Caco-2 (cell line): ENCODE data around the gene OXCT1. TPM values are rescaled to one million over a fixed set of nuclear protein-coding genes. Genes with fewer than 3 reads are reported as not detected.

Experiments used
- BruUV-seq: library from RNA; stranded (reverse); fragments of 400-500 nt; replicated peaks from 2 replicates; lab custom pipeline; 2021; lab: Mats Ljungman, UMichigan
- CTCF ChIA-PET: fragments of 300-600 bp; sonication (Branson Sonifier 250); formaldehyde crosslinking; loops from one replicate; lab custom pipeline; 2022; ENCODE audit warnings: antibody characterized with exemption; lab: Charles Lee
- POLR2A ChIA-PET: fragments of 300-600 bp; sonication (Branson Sonifier 250); formaldehyde crosslinking; loops from one replicate; lab custom pipeline; 2022; ENCODE audit warnings: antibody characterized with exemption; lab: Charles Lee
- DNase-seq, 2 experiments: peaks; one replicate each; pipeline versions ENCODE4 v3.0.0 to v3.0.0-alpha.2; 2020 to 2022
- H3K27me3 ChIP-seq: replicated peaks from 2 replicates; pipeline ENCODE4 v1.6.0; 2011; ENCODE audit warnings: low read length; ENCODE audit not compliant: control insufficient read depth, insufficient read depth
- H3K36me3 ChIP-seq: 2 replicates; pipeline ENCODE4 v1.5.1; 2011; ENCODE audit warnings: low read length; ENCODE audit not compliant: control insufficient read depth, insufficient read depth
- H3K4me1 ChIP-seq: fragments of 250-450 bp; sonication (Bioruptor Pico); 2 replicates; pipeline ENCODE4 v1.5.1; 2020; ENCODE audit warnings: mild to moderate bottlenecking
- H3K4me3 ChIP-seq: 2 replicates; pipeline ENCODE4 v1.5.1; 2011; ENCODE audit warnings: low read depth, mild to moderate bottlenecking, control low read depth, low read length
- H3K9me3 ChIP-seq: fragments of 250-450 bp; sonication (Bioruptor Pico); 2 replicates; pipeline ENCODE4 v1.5.1; 2020; ENCODE audit warnings: mild to moderate bottlenecking, moderate library complexity
- H3K27ac Mint-ChIP-seq: one replicate; pipeline ENCODE4 v1.8.0; 2022; ENCODE audit warnings: mixed read lengths; ENCODE audit not compliant: unreplicated experiment
- H3K27me3 Mint-ChIP-seq: one replicate; pipeline ENCODE4 v1.8.0; 2022; ENCODE audit warnings: mixed read lengths; ENCODE audit not compliant: insufficient read depth, unreplicated experiment
- H3K36me3 Mint-ChIP-seq: one replicate; pipeline ENCODE4 v1.8.0; 2022; ENCODE audit warnings: mild to moderate bottlenecking, mixed read lengths; ENCODE audit not compliant: insufficient read depth, unreplicated experiment
- H3K4me1 Mint-ChIP-seq: one replicate; pipeline ENCODE4 v1.8.0; 2022; ENCODE audit warnings: low read depth, mixed read lengths; ENCODE audit not compliant: unreplicated experiment
- H3K4me3 Mint-ChIP-seq: one replicate; pipeline ENCODE4 v1.8.0; 2022; ENCODE audit warnings: mild to moderate bottlenecking, moderate library complexity, mixed read lengths; ENCODE audit not compliant: unreplicated experiment
- H3K9me3 Mint-ChIP-seq: one replicate; pipeline ENCODE4 v1.8.0; 2022; ENCODE audit warnings: mixed read lengths; ENCODE audit not compliant: unreplicated experiment
- intact Hi-C: fragments of 100-400 bp; cut with micrococcal nuclease; formaldehyde crosslinking; loops from one replicate; pipeline ENCODE4 v1.10.0; 2022; ENCODE audit not compliant: unreplicated experiment
- total RNA-seq: library from RNA; stranded (reverse); gene quantifications from 2 replicates; pipeline ENCODE4 v1.2.3, GENCODE V29; 2022
- TF ChIP-seq, protein P1 (sequence below), 2 experiments: fragments of 200-600 bp in 1 of 2; IDR thresholded peaks; 1 replicate in 1 of 2; 2 replicates in 1 of 2; pipeline versions ENCODE4 v1.5.1 to v1.8.0; 2011 to 2022; ENCODE audit warnings: antibody characterized with exemption in 1 of 2, control low read depth in 1 of 2, inconsistent platforms in 1 of 2, low read depth in 1 of 2, low read length in 1 of 2, mild to moderate bottlenecking in 1 of 2, moderate library complexity in 1 of 2; ENCODE audit not compliant: insufficient read depth in 1 of 2, severe bottlenecking in 1 of 2, unreplicated experiment in 1 of 2

The OXCT1 gene
- total RNA-seq, 1 experiment from 2014 or later: 22.5 TPM

DNA sequence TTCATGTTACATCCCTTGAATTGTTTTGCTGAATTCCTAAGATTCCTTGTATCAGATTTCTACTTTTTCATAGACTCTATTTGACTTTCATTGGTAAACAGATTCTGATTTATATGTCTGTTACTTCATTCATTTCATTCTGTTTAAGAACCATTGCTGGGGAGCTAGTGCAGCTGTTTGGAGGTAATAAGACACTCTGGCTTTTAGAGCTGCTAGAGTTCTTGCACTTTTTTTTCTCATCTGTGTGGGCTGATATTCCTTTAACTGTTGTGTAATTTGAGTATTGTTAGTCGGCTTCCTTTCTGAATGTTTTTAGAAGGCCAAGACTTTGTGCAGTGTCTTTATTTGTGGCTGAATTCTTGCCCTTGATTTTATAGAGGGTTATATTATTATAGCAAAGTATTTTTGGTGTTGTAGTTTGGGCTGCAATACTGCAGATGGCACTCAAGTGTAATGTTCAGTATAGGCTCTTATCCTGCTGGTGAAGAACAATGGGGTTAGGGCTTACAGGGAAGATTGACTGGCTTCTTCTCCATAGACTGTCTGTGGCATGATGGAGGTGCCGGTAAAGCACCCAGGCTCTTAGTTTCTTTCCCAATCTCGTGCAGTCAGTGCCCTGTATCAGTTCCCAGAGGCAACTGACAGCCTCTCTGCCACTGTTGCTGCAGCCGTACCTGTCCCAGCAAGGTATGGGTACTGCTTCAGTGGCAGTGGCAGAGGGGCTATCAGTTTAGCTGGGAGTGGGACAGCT, 162.2 kb downstream of the OXCT1 start:
- Mint-ChIP-seq H3K27me3 (peaks cover 3% of the 10 kb centered on the region), H3K9me3 (peaks cover 22% of the 10 kb centered on the region), H3K27ac (no peak overlapping the region), H3K36me3 (no peaks in the 10 kb centered on the region), H3K4me1 (no peaks in the 10 kb centered on the region), H3K4me3 (no peak overlapping the region)
- Histone ChIP-seq H3K4me1 (no peaks in the 10 kb centered on the region), H3K27me3 (no peaks in the 10 kb centered on the region), H3K9me3 (no peaks in the 10 kb centered on the region), H3K4me3 (no peak overlapping the region), H3K36me3 (no peaks in the 10 kb centered on the region)
- intact Hi-C loops: loop anchor here (1.0 kb wide), 1 partner anchor 135 kb away; no protein-coding TSS in a partner anchor
- CTCF ChIA-PET: interaction anchor here (1.3 kb wide), 1 partner anchor 136 kb away, joined by 3 read pairs; no protein-coding TSS in a partner anchor
- POLR2A ChIA-PET: no interaction called here
- TF ChIP-seq, protein P1, sequence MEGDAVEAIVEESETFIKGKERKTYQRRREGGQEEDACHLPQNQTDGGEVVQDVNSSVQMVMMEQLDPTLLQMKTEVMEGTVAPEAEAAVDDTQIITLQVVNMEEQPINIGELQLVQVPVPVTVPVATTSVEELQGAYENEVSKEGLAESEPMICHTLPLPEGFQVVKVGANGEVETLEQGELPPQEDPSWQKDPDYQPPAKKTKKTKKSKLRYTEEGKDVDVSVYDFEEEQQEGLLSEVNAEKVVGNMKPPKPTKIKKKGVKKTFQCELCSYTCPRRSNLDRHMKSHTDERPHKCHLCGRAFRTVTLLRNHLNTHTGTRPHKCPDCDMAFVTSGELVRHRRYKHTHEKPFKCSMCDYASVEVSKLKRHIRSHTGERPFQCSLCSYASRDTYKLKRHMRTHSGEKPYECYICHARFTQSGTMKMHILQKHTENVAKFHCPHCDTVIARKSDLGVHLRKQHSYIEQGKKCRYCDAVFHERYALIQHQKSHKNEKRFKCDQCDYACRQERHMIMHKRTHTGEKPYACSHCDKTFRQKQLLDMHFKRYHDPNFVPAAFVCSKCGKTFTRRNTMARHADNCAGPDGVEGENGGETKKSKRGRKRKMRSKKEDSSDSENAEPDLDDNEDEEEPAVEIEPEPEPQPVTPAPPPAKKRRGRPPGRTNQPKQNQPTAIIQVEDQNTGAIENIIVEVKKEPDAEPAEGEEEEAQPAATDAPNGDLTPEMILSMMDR (IDR thresholded peaks at IDR 0.05; ENCODE audit: insufficient read depth in 1 of 2, low read depth in 1 of 2, low read length in 1 of 2, severe bottlenecking in 1 of 2, unreplicated experiment in 1 of 2): peak; percentile 35 to 41
- BruUV-seq: no TSS peak
- DNase-seq: peak in 1 of 2 experiments; percentile 26

DNA sequence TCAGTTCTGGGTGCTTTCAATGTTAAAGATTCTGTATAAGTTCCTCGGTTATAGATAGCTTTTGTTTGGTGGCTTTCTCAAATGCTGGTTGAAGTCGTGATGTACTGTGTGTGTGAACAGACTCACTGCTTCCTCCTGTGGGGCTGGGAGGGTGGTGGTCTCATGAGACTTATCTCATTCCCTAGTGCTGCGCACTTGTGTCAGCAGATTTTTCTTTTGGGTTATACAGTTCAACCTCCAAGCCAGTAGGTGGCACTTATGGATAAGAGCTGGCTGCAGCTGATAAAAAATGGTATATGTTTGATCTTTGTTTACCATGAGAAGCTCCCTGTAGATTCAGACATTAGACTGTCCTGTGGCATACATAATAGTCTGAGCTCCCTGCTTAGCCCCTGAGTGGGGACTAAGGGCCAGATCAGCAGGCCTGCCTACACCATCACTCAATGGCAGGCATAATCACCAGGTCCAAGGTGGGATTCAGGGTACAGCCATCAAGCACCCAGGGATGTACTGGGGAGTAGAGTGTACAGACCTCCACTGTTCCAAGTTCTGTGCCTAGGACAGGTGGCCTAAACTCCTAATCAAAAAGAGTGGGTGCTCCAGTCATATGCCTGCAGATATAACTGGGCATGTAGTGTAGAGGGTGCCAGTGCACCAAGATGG, 174.2 kb downstream of the OXCT1 start:
- Mint-ChIP-seq H3K4me3 (no peak overlapping the region), H3K36me3 (no peaks in the 10 kb centered on the region), H3K27me3 (peaks cover 14% of the 10 kb centered on the region), H3K9me3 (no peaks in the 10 kb centered on the region), H3K27ac (no peak overlapping the region), H3K4me1 (no peaks in the 10 kb centered on the region)
- no peaks in the 10 kb centered on the region for H3K36me3 ChIP-seq
- ChIA-PET CTCF (interaction anchor here (0.7 to 0.9 kb wide), 2 partner anchors 161 to 392 kb away, joined by 4 to 5 read pairs; no protein-coding TSS in a partner anchor), POLR2A (no interaction called here)
- H3K4me3 ChIP-seq: no peak overlapping the region
- DNase-seq: peak in 1 of 2 experiments; percentile 18
- BruUV-seq: no TSS peak
- intact Hi-C loops: loop anchor here (1.0 kb wide), 1 partner anchor 147 kb away; no protein-coding TSS in a partner anchor
- H3K27me3 ChIP-seq: no peaks in the 10 kb centered on the region
- TF ChIP-seq, protein P1 (IDR thresholded peaks at IDR 0.05; ENCODE audit: insufficient read depth in 1 of 2, low read depth in 1 of 2, low read length in 1 of 2, severe bottlenecking in 1 of 2, unreplicated experiment in 1 of 2): peak in 1 of 2 experiments; percentile 27
- H3K9me3 ChIP-seq: no peaks in the 10 kb centered on the region
- no peaks in the 10 kb centered on the region for H3K4me1 ChIP-seq

DNA sequence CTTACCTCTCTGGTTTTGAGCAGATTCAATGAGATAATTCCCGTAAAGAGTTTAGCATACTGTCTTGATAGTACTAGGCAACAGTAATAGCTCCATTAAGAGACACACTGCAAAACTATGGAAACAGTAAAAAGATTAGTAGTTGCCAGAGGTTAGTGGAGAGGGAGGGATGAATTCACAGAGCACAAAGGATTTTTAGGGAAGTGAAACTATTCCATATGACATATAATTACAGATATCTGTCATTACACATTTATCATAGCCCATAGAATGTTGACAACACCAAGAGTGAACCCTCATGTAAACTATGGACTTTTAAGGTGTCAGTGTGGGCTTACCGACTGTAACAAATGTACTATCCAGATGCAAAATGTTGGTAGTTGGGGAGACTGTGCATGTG, 183.5 kb downstream of the OXCT1 start:
- TF ChIP-seq, protein P1 (IDR thresholded peaks at IDR 0.05; ENCODE audit: insufficient read depth in 1 of 2, low read depth in 1 of 2, low read length in 1 of 2, severe bottlenecking in 1 of 2, unreplicated experiment in 1 of 2): no peak

More for the DNA sequence above, 183.5 kb downstream of the OXCT1 start:
- H3K27ac Mint-ChIP-seq: no peak overlapping the region
- H3K27me3 ChIP-seq: no peaks in the 10 kb centered on the region
- H3K9me3 ChIP-seq: no peaks in the 10 kb centered on the region
- ChIA-PET POLR2A (no interaction called here), CTCF (no interaction called here)
- H3K4me3 ChIP-seq: no peak overlapping the region
- no TSS peak for BruUV-seq
- H3K9me3 Mint-ChIP-seq: no peaks in the 10 kb centered on the region
- no peak for DNase-seq
- intact Hi-C loops: no loop called here
- H3K4me1 Mint-ChIP-seq: no peaks in the 10 kb centered on the region
- no peaks in the 10 kb centered on the region for H3K36me3 ChIP-seq
- H3K4me1 ChIP-seq: no peaks in the 10 kb centered on the region
- peaks cover 10% of the 10 kb centered on the region for H3K27me3 Mint-ChIP-seq
- H3K36me3 Mint-ChIP-seq: no peaks in the 10 kb centered on the region
- no peak overlapping the region for H3K4me3 Mint-ChIP-seq
